ENCODE data around the gene SLC9A9. TPM values are rescaled to one million over a fixed set of nuclear protein-coding genes. Genes with fewer than 3 reads are reported as not detected.

The SLC9A9 gene
- total RNA-seq (2022) (not detected in 2 replicates), Bru-seq, nascent RNA (percentile 3 among the genes with signal in this experiment), BruChase-seq, experiment 1, labeled RNA remaining after a 2-hour chase (percentile 4 among the genes with signal in this experiment), BruChase-seq, experiment 2, labeled RNA remaining after a 6-hour chase (percentile 1 among the genes with signal in this experiment)
- long read RNA-seq = 0 reads

GRCh38 chr3:143847787-143848631 is at the start of gene SLC9A9:
TSS of gene SLC9A9 (minus strand) at chr3:143848468. CDS start at chr3:143848322, 146 bp downstream.
- H3K27me3 Mint-ChIP-seq (ENCODE audit: insufficient read depth, unreplicated experiment) = peaks cover 9% of the 10 kb centered on the region
- Histone ChIP-seq H3K9me3 (no peaks in the 10 kb centered on the region), H3K36me3 (ENCODE audit: control insufficient read depth, insufficient read depth, low read length) (no peaks in the 10 kb centered on the region), H3K4me3 (ENCODE audit: low read depth, low read length) (peak within 1 kb of the TSS; percentile 11), H3K4me1 (peaks cover 12% of the 10 kb centered on the region), H3K27me3 (replicated peaks; ENCODE audit: control insufficient read depth, insufficient read depth, low read length) (no peaks in the 10 kb centered on the region; the same call in 1 of the 2 replicates)
- peak within 1 kb of the TSS; percentile 66 for H3K4me3 Mint-ChIP-seq (ENCODE audit: unreplicated experiment)
- no peak for DNase-seq
- no peaks in the 10 kb centered on the region for H3K36me3 Mint-ChIP-seq (ENCODE audit: insufficient read depth, unreplicated experiment)
- H3K27ac Mint-ChIP-seq (ENCODE audit: unreplicated experiment) = no peak within 1 kb of the TSS
- ChIA-PET POLR2A (no interaction called here), CTCF (interaction anchor here (0.6 kb wide), 1 partner anchor 185 kb away, joined by 4 read pairs; no protein-coding TSS in a partner anchor)
- no peaks in the 10 kb centered on the region for H3K9me3 Mint-ChIP-seq (ENCODE audit: unreplicated experiment)
- no TSS peak for BruUV-seq (replicated peaks)
- H3K4me1 Mint-ChIP-seq (ENCODE audit: low read depth, unreplicated experiment) = no peaks in the 10 kb centered on the region
- no peak for TF ChIP-seq CTCF (IDR thresholded peaks at IDR 0.05; ENCODE audit: insufficient read depth in 1 of 2, low read depth in 1 of 2, low read length in 1 of 2, severe bottlenecking in 1 of 2, unreplicated experiment in 1 of 2)
- intact Hi-C loops (cut with micrococcal nuclease; ENCODE audit: unreplicated experiment) = no loop called here

GRCh38 chr3:143897576-143898295 is 49.5 kb upstream of the SLC9A9 start:
- H3K4me3 Mint-ChIP-seq (ENCODE audit: unreplicated experiment) = peak overlapping the region; percentile 50
- no peaks in the 10 kb centered on the region for H3K9me3 ChIP-seq
- POLR2A ChIA-PET = interaction anchor here (0.5 to 1.4 kb wide), 2 partner anchors 72 to 74 kb away, joined by 3 to 6 read pairs; partner anchors contain the start of gene DIPK2A

More at GRCh38 chr3:143897576-143898295, 49.5 kb upstream of the SLC9A9 start:
- H3K27ac Mint-ChIP-seq (ENCODE audit: unreplicated experiment) = peak overlapping the region; percentile 83
- CTCF ChIA-PET = interaction anchor here (0.9 kb wide), 1 partner anchor 74 kb away, joined by 3 read pairs; the partner anchor contains the start of gene DIPK2A
- TF ChIP-seq CTCF (IDR thresholded peaks at IDR 0.05; ENCODE audit: insufficient read depth in 1 of 2, low read depth in 1 of 2, low read length in 1 of 2, severe bottlenecking in 1 of 2, unreplicated experiment in 1 of 2) = no peak
- no TSS peak for BruUV-seq (replicated peaks)
- peaks cover 12% of the 10 kb centered on the region for H3K4me1 Mint-ChIP-seq (ENCODE audit: low read depth, unreplicated experiment)
- intact Hi-C loops (cut with micrococcal nuclease; ENCODE audit: unreplicated experiment) = loop anchor here (1.0 to 10.0 kb wide), 6 partner anchors 38 to 947 kb away; partner anchors contain the start of gene DIPK2A
- peak; percentile 34 to 70 for DNase-seq
- H3K4me1 ChIP-seq = peaks cover 25% of the 10 kb centered on the region
- H3K36me3 Mint-ChIP-seq (ENCODE audit: insufficient read depth, unreplicated experiment) = no peaks in the 10 kb centered on the region
- H3K4me3 ChIP-seq (ENCODE audit: low read depth, low read length) = no peak overlapping the region
- H3K36me3 ChIP-seq (ENCODE audit: control insufficient read depth, insufficient read depth, low read length) = no peaks in the 10 kb centered on the region
- no peaks in the 10 kb centered on the region for H3K27me3 ChIP-seq (replicated peaks; ENCODE audit: control insufficient read depth, insufficient read depth, low read length)
- no peaks in the 10 kb centered on the region for H3K27me3 Mint-ChIP-seq (ENCODE audit: insufficient read depth, unreplicated experiment)
- no peaks in the 10 kb centered on the region for H3K9me3 Mint-ChIP-seq (ENCODE audit: unreplicated experiment)
